ENCODE data around the gene NDUFS3.

Gene NDUFS3

DNA sequence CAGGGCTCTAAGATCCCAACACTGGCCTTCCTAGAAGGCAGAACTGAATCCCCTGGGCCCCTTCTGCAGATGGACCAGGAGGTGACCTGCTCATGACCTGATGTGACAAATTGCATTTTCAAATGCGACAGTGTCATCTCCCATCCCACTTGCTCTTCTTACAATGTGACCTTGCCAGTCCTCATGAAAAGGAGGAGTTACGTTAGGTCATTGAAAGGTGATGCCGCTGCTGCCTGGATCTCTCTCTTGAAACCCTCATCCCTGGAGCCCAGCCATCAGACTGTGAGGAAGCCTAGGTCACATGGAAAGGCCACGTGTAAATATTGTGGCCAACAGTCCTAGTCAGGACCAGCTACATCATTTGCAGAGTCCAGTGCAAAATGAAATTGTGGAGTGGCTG lies 21.0 kb downstream of the NDUFS3 start:
- Histone ChIP-seq H3K9me2 (ENCODE audit: low read depth, low read length) (no peaks in the 10 kb centered on the region), H3K27ac (ENCODE audit: low read depth, low read length, poor library complexity, severe bottlenecking) (no peak overlapping the region), H3K79me2 (ENCODE audit: insufficient read depth, low read length) (no peaks in the 10 kb centered on the region), H3K27me3 (ENCODE audit: insufficient read depth, low read length) (peaks cover 5% of the 10 kb centered on the region; the same call in 1 of the 2 replicates), H2AFZ (ENCODE audit: low read length) (no peak overlapping the region), H3K4me3 (ENCODE audit: low read depth, low read length, poor library complexity, severe bottlenecking) (no peak overlapping the region), H3K4me2 (ENCODE audit: low read length) (no peak overlapping the region), H3F3A (ENCODE audit: insufficient read depth, low read length) (no peaks in the 10 kb centered on the region), H3K4me1 (ENCODE audit: insufficient read depth, low read length, severe bottlenecking) (no peaks in the 10 kb centered on the region), H4K20me1 (ENCODE audit: insufficient read depth, low read length) (no peaks in the 10 kb centered on the region), H3K9me3 (ENCODE audit: low read length) (no peaks in the 10 kb centered on the region), H3K36me3 (ENCODE audit: insufficient read depth, low read length) (no peaks in the 10 kb centered on the region), H3K9ac (ENCODE audit: low read length) (no peak overlapping the region)
- TF ChIP-seq EZH2 (IDR thresholded peaks at IDR 0.05; ENCODE audit: borderline replicate concordance, low read length), result no peak
- TF ChIP-seq, protein P1, sequence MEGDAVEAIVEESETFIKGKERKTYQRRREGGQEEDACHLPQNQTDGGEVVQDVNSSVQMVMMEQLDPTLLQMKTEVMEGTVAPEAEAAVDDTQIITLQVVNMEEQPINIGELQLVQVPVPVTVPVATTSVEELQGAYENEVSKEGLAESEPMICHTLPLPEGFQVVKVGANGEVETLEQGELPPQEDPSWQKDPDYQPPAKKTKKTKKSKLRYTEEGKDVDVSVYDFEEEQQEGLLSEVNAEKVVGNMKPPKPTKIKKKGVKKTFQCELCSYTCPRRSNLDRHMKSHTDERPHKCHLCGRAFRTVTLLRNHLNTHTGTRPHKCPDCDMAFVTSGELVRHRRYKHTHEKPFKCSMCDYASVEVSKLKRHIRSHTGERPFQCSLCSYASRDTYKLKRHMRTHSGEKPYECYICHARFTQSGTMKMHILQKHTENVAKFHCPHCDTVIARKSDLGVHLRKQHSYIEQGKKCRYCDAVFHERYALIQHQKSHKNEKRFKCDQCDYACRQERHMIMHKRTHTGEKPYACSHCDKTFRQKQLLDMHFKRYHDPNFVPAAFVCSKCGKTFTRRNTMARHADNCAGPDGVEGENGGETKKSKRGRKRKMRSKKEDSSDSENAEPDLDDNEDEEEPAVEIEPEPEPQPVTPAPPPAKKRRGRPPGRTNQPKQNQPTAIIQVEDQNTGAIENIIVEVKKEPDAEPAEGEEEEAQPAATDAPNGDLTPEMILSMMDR (IDR thresholded peaks at IDR 0.05; ENCODE audit: low read length), result no peak

DNA sequence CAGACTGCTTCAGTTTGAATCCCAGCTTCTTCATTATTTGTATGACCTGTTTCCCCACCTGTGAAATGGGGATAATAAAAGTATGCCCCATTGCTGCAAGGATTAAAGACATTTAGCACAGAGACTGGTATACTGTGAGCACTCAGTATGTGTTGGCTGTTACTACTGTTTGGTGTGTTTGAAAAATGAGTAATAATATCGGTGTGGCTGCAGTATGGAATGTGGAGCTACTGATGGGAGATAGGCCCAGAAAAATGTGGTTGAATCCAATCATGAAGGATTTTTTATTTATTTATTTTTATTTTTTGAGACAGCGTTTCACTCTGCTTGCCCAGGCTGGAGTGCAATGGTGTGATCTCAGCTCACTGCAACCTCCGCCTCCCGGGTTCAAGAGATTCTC lies 24.4 kb downstream of the NDUFS3 start:
- no peaks in the 10 kb centered on the region for H3K4me1 ChIP-seq (ENCODE audit: insufficient read depth, low read length, severe bottlenecking)
- peaks cover 5% of the 10 kb centered on the region; the same call in 1 of the 2 replicates for H3K27me3 ChIP-seq (ENCODE audit: insufficient read depth, low read length)
- no peak overlapping the region for H3K9ac ChIP-seq (ENCODE audit: low read length)
- no peak overlapping the region for H3K27ac ChIP-seq (ENCODE audit: low read depth, low read length, poor library complexity, severe bottlenecking)
- no peaks in the 10 kb centered on the region for H4K20me1 ChIP-seq (ENCODE audit: insufficient read depth, low read length)
- H3K9me2 ChIP-seq (ENCODE audit: low read depth, low read length), result no peaks in the 10 kb centered on the region
- H3K79me2 ChIP-seq (ENCODE audit: insufficient read depth, low read length), result no peaks in the 10 kb centered on the region
- H3K9me3 ChIP-seq (ENCODE audit: low read length), result no peaks in the 10 kb centered on the region
- H3K4me3 ChIP-seq (ENCODE audit: low read depth, low read length, poor library complexity, severe bottlenecking), result no peak overlapping the region
- no peak overlapping the region for H2AFZ ChIP-seq (ENCODE audit: low read length)
- H3K36me3 ChIP-seq (ENCODE audit: insufficient read depth, low read length), result no peaks in the 10 kb centered on the region
- H3K4me2 ChIP-seq (ENCODE audit: low read length), result no peak overlapping the region
- no peaks in the 10 kb centered on the region for H3F3A ChIP-seq (ENCODE audit: insufficient read depth, low read length)
- TF ChIP-seq EZH2 (IDR thresholded peaks at IDR 0.05; ENCODE audit: borderline replicate concordance, low read length), result no peak
- TF ChIP-seq, protein P1 (IDR thresholded peaks at IDR 0.05; ENCODE audit: low read length), result no peak

DNA sequence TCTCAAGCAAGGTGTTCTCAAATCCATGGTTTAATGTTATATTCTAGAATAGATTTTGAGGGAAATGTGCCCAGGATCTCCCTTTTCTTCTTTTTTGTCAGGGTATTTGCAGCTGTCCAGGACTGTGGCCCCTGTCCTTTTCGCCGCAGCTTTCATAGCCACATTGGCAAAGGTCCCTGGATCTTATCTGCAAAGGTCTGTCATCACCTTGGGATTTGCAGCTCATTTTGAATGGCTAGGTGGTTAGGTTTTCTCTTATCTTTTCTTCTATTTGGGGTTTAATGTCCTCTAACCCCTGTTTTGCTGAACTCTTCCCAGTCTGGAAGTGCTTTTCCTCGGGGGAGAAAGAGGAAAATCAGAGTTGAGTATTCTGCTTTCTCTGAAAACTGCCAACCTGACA lies 27.0 kb downstream of the NDUFS3 start:
- peaks cover under 1% of the 10 kb centered on the region for H3K4me1 ChIP-seq (ENCODE audit: insufficient read depth, low read length, severe bottlenecking)
- H4K20me1 ChIP-seq (ENCODE audit: insufficient read depth, low read length), result no peaks in the 10 kb centered on the region
- no peaks in the 10 kb centered on the region for H3K36me3 ChIP-seq (ENCODE audit: insufficient read depth, low read length)
- no peaks in the 10 kb centered on the region for H3K9me2 ChIP-seq (ENCODE audit: low read depth, low read length)
- no peak overlapping the region for H3K4me2 ChIP-seq (ENCODE audit: low read length)
- no peak overlapping the region for H3K9ac ChIP-seq (ENCODE audit: low read length)
- H3K27ac ChIP-seq (ENCODE audit: low read depth, low read length, poor library complexity, severe bottlenecking), result no peak overlapping the region
- H3F3A ChIP-seq (ENCODE audit: insufficient read depth, low read length), result no peaks in the 10 kb centered on the region
- H3K9me3 ChIP-seq (ENCODE audit: low read length), result no peaks in the 10 kb centered on the region
- no peak overlapping the region for H2AFZ ChIP-seq (ENCODE audit: low read length)
- H3K4me3 ChIP-seq (ENCODE audit: low read depth, low read length, poor library complexity, severe bottlenecking), result no peak overlapping the region
- TF ChIP-seq EZH2 (IDR thresholded peaks at IDR 0.05; ENCODE audit: borderline replicate concordance, low read length), result no peak
- TF ChIP-seq, protein P1 (IDR thresholded peaks at IDR 0.05; ENCODE audit: low read length), result no peak
- peaks cover 5% of the 10 kb centered on the region; the same call in 1 of the 2 replicates for H3K27me3 ChIP-seq (ENCODE audit: insufficient read depth, low read length)
- H3K79me2 ChIP-seq (ENCODE audit: insufficient read depth, low read length), result no peaks in the 10 kb centered on the region
